HG02623 (cell line): ENCODE data around the gene ALK.

Experiments used
- ATAC-seq: cut with Tn5 transposase; IDR thresholded peaks from one replicate; pipeline ENCODE4 v1.9.1; 2021; ENCODE audit warnings: moderate library complexity; ENCODE audit not compliant: unreplicated experiment

Gene ALK

GRCh38 chr2:29509397-29509796 lies 412.0 kb downstream of the ALK start:
- ATAC-seq: no peak

DNA sequence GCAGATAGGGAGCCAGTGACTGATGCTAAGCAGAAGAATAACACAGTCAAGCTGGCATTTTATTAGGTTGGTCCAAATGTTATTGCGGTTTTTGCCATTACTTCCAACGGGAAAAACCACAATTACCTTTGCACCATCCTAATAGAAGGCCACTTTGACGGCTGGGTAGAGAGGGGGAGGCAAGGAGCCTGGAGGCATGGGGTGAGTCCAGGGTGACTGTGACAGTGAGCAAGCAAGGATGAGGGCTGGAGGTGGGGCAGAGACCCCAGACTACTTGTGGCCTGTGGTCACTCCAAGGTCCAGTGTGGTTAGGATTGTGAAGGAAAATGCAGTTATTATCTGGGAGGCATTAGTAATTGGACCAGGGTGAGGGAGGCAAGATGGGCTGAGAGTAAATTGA lies 416.6 kb downstream of the ALK start:
- no peak for ATAC-seq

GRCh38 chr2:29502460-29502911 lies 418.9 kb downstream of the ALK start:
- no peak for ATAC-seq

- no peak for ATAC-seq
Measured at GRCh38 chr2:29497375-29497774, 424.0 kb downstream of the ALK start.

DNA sequence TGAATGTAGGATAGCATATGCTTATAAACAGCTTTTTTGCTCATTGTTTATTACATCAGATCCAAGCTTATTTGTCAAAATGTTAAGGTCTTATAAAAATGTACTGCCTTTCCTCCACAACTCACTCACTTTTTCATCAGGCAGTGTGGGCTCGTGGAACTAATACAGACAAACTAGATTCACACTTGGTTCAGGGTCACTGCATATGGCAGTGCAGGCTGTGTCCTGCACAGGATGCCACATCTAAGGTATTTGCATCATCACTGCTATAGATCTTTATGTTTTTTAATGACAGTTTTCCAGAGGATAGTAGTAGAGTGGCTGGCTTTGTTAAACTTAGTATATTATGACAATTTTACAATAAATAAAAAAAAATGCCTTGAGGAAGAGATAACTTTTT lies 425.2 kb downstream of the ALK start:
- ATAC-seq: no peak

DNA sequence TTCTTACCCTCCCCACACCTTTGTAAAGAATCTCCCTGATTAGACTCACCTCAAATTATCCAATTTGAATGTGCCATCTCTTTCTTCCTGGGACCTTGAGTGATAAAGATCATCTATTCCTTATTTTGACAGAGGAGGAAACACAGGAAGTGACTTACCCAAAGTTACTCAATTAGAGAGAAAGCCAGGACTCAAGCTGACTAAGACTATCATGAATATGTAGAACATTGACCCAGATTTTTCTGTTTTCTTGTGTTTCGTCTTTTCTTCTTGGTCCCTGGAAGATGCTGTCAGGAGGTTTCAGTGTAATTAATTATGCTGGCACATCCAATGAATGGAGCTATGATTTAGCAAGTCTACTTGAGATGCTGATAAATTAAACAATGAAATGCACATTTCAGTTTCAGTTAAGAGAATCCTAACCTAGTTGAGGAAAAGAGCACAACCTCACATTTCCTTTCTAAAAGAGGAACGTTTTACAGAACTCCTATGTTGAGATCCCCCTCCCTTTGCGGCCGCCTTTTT lies 425.8 kb downstream of the ALK start:
- ATAC-seq: no peak

DNA sequence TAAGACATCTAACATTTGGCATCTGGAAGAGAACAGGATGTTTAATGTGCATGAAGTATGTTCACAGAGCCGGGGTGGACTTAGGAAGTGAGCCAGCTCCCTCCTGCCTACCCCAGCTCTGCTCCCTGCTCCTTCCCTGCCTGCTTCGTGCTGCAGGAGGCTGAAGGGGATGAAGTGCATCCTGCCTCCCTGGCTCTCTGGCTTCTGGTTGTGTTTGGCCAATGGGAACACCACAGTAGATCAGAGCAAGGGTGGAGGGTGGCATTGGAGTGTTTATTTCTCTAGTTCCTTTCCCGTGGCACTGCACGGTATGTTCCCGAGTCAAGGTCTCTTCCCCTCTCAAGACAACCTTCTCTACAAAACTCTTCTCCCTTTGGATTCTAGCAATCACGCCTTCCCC lies 426.3 kb downstream of the ALK start:
- ATAC-seq: no peak

- ATAC-seq: no peak
Measured at GRCh38 chr2:29492701-29493100, 428.7 kb downstream of the ALK start.

- ATAC-seq: no peak
Measured at GRCh38 chr2:29490045-29490444, 431.3 kb downstream of the ALK start.

DNA sequence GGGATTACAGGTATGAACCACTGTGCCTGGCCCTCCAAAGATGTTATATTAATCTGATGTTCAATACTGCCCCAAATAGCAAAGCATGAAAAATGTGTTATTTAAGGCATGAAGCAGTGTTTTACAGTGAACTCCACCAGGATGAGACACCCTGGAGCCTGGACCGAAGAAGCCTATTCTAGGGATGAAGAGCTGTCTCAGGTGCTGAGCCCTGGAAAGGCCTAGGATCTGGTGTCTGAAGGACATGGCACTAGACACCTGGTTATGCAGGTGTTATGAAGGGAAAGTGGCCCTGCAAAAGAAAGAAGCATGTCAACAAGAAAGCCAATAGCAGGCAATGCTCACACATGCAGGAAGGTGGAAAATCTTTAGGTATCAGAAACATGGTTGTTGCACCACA lies 431.8 kb downstream of the ALK start:
- no peak for ATAC-seq

DNA sequence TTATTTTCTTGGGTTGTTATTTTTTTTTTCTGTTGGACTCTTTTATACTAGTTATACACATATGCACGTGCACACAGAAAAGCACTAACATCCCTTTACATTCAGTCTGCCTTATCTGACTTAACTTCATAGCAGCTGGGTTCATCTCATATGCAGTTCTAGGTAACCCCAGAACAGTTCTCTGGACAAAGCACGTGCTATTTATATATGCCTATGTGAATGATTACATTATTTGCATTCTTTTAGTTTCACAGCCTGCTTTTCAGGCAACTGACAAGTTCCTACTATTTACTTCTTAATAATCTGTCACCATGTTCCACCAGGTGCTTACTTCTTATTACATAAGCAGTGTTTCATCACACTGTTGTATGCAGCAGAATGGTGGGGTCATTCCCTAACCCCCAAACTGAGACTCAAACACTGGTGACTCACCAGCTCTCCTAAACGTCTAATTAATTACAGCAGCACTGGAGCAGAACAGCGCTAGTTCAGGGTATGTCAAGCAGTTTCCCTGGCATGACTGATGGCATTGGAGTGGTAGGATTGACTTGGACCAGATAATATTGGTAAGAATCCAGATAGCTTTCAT lies 433.3 kb downstream of the ALK start:
- no peak for ATAC-seq

DNA sequence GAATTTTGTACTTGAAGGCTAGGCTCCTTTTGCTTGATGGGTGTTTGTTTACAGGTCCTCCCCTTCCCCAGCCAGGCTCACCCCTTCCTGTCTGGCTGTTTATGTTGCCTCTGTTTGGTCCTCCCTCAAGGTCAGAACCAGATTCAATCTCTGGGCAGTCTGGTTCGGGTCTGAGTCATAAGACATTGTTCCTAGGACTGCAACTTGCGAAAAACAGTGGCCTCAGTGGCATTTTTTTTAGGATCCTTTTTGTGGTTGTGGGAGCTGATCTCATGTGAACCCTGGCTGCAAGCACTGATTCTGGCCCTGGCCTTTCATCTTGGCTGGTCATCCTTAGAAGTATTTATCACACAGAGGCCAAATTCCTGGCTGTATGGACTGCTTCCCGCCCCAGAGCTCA lies 435.8 kb downstream of the ALK start:
- no peak for ATAC-seq

- ATAC-seq: no peak
Measured at GRCh38 chr2:29485117-29485516, 436.3 kb downstream of the ALK start.

GRCh38 chr2:29482867-29483266 lies 438.5 kb downstream of the ALK start:
- ATAC-seq: no peak

DNA sequence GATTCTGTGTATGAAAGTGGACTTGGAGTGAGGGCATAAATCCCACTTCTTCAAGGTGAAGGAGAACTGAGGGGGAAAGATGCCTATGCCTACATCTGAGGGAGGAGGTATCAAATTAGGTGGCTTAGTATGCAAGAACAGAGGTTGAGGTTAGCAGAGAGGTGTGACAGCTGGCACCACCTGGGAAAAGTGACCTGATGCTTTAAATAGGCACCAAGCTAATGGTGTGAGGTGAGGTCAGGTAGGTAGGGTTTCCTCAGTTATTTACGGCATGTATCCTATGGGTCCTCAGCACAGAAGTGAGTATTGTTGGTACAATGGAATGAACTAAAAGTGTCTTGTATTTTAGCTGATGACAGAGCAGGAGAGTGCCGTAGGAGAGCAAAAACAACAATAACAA lies 439.0 kb downstream of the ALK start:
- no peak for ATAC-seq

DNA sequence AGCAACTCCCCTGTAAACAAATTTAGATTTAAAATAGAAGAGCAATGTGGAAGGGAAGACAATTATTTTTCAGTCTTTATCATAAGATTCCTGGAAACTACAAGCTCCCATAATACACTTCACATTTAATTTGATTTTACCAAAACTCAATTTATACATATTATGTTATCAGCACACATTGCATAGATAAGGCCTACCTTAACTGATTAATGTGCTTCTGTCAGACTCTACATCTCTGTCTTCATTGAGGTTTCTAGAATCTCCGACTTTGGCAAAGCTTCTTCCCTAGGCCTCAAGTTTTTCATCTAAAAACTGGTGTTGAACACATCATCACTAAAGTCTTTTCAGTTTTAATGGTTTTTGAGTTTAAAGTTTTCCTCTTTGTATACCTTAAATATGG lies 440.1 kb downstream of the ALK start:
- ATAC-seq: no peak

DNA sequence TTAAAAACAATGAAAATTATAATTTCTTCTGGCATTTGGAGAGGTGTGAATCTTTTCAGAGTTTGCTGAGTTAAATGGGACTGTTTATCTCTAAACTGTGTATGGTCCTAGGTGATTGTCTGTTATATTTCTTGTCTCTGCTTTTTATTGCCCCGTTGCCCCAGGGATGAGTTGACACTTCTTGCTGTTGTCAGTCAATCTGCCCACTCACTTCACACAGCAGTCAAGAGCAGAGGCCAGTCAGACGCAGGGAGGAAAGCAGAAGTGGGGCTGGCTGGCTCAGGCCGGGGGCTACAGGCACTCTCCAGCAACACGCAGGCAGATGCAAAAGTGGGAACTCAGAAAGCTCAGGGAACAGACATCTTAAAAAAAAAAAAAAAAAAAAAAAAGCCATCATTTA lies 441.0 kb downstream of the ALK start:
- no peak for ATAC-seq

- no peak for ATAC-seq
Measured at GRCh38 chr2:29479401-29479800, 442.0 kb downstream of the ALK start.

- ATAC-seq: no peak
Measured at GRCh38 chr2:29478641-29479040, 442.7 kb downstream of the ALK start.

- ATAC-seq: no peak
Measured at GRCh38 chr2:29477186-29477585, 444.2 kb downstream of the ALK start.

- ATAC-seq: no peak
Measured at GRCh38 chr2:29475499-29475898, 445.9 kb downstream of the ALK start.

DNA sequence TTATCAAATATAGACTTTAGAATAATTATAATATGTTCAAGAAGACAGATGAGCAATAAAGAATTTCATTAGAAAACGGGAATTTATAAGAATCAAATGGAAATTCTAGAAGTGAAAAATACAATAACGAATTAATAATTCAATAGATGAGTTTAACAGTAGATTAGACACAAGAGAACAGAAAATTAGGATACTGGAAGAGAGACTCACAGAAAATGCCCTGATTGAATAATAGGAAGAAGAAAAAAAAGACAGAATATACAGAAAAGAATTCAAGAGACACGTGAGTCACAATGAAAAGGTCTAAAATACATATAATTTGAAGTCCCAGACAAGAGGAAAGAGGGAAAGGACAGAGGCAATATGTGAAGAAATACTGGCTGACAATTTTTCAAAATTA lies 451.4 kb downstream of the ALK start:
- no peak for ATAC-seq

GRCh38 chr2:29469516-29469915 lies 451.9 kb downstream of the ALK start:
- ATAC-seq: no peak
